ENCODE measurements around the gene CEP57. TPM values are rescaled to one million over a fixed set of nuclear protein-coding genes. Genes with fewer than 3 reads are reported as not detected.
"Not testable (repeated sequence)": the region's sequence is repeated elsewhere in the genome, so short reads cannot be mapped to it uniquely, and the experiment has no call there.

CEP57 gene
- total RNA-seq, 1 donor from 2014 or later = 77.7 TPM

DNA sequence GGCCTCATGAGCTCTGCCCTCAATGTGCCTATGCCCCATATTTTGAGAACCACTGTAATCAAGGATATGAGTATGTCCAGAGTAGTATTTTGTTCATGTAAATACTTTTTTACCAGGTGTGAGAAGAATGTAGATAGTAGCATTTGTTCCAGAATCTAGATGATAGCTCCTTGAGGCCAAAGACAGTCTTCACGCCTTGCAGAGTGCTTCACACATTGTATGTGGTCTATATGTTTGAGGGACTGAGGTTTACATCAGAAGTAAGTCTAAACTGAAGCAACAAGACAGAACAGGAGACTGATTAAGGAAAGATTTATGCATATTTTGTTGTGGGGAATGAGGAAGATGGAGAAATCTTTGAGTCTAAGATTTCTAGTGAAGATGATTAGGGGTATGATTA lies 12.5 kb downstream of the CEP57 start:
- Mint-ChIP-seq H3K27ac (no peak overlapping the region), H3K9me3 (no peaks in the 10 kb centered on the region), H3K36me3 (ENCODE audit: low read depth) (peaks cover 39% of the 10 kb centered on the region), H3K4me1 (ENCODE audit: low read depth) (no peaks in the 10 kb centered on the region), H3K27me3 (ENCODE audit: insufficient read depth) (no peaks in the 10 kb centered on the region), H3K4me3 (no peak overlapping the region)
- DNase-seq (ENCODE audit: low spot score) = no peak
- intact Hi-C loops (cut with micrococcal nuclease) = no loop called here

DNA sequence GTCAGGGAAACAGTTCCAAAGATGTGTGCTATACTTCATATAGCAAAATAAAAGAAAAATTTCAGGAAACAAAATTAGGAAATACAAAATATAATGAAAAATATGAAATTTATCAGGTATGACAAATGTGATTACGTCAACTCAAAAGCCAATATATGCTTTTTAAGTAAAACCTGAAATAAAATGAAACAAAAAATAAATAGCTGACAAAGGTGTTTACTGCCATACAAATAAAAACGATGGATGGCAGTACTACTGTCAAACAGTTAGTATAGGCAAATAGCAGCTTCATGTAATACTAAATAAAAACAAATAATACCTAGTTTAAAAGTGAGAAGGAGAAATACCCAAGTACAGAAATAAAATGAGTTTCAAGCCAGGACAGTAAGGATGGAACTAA lies 13.7 kb downstream of the CEP57 start:
- intact Hi-C loops (cut with micrococcal nuclease) = no loop called here
- peaks cover 47% of the 10 kb centered on the region for H3K36me3 Mint-ChIP-seq (ENCODE audit: low read depth)
- H3K9me3 Mint-ChIP-seq = peaks cover 3% of the 10 kb centered on the region
- no peak for DNase-seq (ENCODE audit: low spot score)
- H3K27ac Mint-ChIP-seq = no peak overlapping the region
- H3K4me1 Mint-ChIP-seq (ENCODE audit: low read depth) = no peaks in the 10 kb centered on the region
- H3K27me3 Mint-ChIP-seq (ENCODE audit: insufficient read depth) = no peaks in the 10 kb centered on the region
- H3K4me3 Mint-ChIP-seq = no peak overlapping the region

- Mint-ChIP-seq H3K27me3 (ENCODE audit: insufficient read depth) (no peaks in the 10 kb centered on the region), H3K27ac (no peak overlapping the region), H3K9me3 (peaks cover 15% of the 10 kb centered on the region), H3K4me3 (no peak overlapping the region), H3K4me1 (ENCODE audit: low read depth) (no peaks in the 10 kb centered on the region), H3K36me3 (ENCODE audit: low read depth) (peaks cover 47% of the 10 kb centered on the region)
- DNase-seq (ENCODE audit: low spot score) = no peak
- intact Hi-C loops (cut with micrococcal nuclease) = no loop called here
Measured at GRCh38 chr11:95805869-95806268, 15.6 kb downstream of the CEP57 start.

DNA sequence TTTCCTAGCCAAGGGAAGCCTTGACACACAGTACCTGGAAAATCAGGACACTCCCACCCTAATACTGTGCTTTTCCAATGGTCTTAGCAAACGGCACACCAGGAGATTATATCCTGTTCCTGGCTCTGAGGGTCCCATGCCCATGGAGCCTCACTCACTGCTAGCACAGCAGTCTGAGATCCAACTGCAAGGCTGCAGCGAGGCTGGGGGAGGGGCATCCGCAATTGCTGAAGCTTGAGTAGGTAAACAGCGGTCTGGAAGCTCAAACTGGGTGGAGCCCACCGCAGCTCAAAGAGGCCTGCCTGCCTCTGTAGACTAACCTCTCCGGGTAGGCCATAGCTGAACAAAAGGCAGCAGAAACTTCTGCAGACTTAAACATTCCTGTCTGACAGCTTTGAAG lies 16.2 kb downstream of the CEP57 start:
- H3K27me3 Mint-ChIP-seq (ENCODE audit: insufficient read depth); H3K27ac Mint-ChIP-seq; H3K4me1 Mint-ChIP-seq (ENCODE audit: low read depth); intact Hi-C loops (cut with micrococcal nuclease); H3K4me3 Mint-ChIP-seq; DNase-seq (ENCODE audit: low spot score): not testable (repeated sequence)
- peaks cover 46% of the 10 kb centered on the region for H3K36me3 Mint-ChIP-seq (ENCODE audit: low read depth)
- peaks cover 15% of the 10 kb centered on the region for H3K9me3 Mint-ChIP-seq

DNA sequence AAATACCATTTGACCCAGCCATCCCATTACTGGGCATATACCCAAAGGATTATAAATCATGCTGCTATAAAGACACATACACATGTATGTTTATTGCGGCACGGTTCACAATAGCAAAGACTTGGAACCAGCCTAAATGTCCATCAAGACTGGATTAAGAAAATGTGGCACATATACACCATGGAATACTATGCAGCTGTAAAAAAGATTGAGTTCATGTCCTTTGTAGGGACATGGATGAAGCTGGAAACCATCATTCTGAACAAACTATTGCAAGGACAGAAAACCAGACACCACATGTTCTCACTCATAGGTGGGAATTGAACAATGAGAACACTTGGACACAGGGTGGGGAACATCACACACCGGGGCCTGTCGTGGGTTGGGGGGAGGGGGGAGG lies 20.8 kb downstream of the CEP57 start:
- H3K27me3 Mint-ChIP-seq (ENCODE audit: insufficient read depth); H3K27ac Mint-ChIP-seq; DNase-seq (ENCODE audit: low spot score); H3K4me1 Mint-ChIP-seq (ENCODE audit: low read depth); H3K4me3 Mint-ChIP-seq; intact Hi-C loops (cut with micrococcal nuclease): not testable (repeated sequence)
- Mint-ChIP-seq H3K36me3 (ENCODE audit: low read depth) (peaks cover 46% of the 10 kb centered on the region), H3K9me3 (peaks cover 15% of the 10 kb centered on the region)

DNA sequence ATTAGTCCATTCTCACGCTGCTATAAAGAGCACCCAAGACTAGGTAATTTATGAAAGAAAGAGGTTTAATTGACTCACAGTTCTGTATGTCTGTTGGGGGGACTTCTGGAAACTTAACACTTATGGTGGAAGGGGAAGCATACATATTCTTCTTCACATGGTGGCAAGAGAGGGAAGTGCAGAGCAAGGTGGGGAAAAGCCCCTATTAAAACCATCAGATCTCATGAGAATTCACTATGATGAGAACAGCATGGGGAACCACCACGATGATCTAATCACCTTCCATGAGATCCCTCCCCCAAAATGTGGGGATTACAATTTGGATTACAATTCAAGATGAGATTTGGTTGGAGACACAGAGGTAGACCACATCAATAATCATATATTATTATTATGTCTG lies 25.7 kb downstream of the CEP57 start:
- Mint-ChIP-seq H3K36me3 (ENCODE audit: low read depth) (peaks cover 31% of the 10 kb centered on the region), H3K4me1 (ENCODE audit: low read depth) (no peaks in the 10 kb centered on the region), H3K4me3 (no peak overlapping the region), H3K27ac (no peak overlapping the region), H3K9me3 (no peaks in the 10 kb centered on the region), H3K27me3 (ENCODE audit: insufficient read depth) (no peaks in the 10 kb centered on the region)
- intact Hi-C loops (cut with micrococcal nuclease) = no loop called here
- DNase-seq (ENCODE audit: low spot score) = no peak

GRCh38 chr11:95821640-95822039 lies 31.3 kb downstream of the CEP57 start:
- Mint-ChIP-seq H3K9me3 (no peaks in the 10 kb centered on the region), H3K27me3 (ENCODE audit: insufficient read depth) (no peaks in the 10 kb centered on the region), H3K4me3 (no peak overlapping the region), H3K27ac (no peak overlapping the region), H3K36me3 (ENCODE audit: low read depth) (peaks cover 42% of the 10 kb centered on the region), H3K4me1 (ENCODE audit: low read depth) (no peaks in the 10 kb centered on the region)
- no peak for DNase-seq (ENCODE audit: low spot score)
- intact Hi-C loops (cut with micrococcal nuclease) = no loop called here

DNA sequence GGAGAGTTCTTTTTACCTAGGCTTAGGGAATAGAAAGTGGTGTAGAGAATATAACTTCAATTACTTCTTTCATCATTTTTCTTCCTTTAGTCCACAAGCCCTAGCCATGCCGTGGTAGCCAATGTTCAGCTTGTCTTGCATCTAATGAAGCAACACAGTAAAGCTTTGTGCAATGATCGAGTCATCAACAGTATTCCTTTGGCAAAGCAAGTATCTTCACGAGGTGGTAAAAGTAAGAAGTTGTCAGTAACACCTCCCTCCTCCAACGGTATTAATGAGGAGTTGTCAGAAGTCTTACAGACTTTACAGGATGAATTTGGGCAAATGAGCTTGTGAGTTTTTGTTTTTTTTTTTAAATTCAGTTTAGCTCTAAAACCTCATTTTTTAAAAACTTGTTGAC lies 37.4 kb downstream of the CEP57 start:
- intact Hi-C loops (cut with micrococcal nuclease) = no loop called here
- H3K36me3 Mint-ChIP-seq (ENCODE audit: low read depth) = peaks cover 38% of the 10 kb centered on the region
- DNase-seq (ENCODE audit: low spot score) = no peak
- no peaks in the 10 kb centered on the region for H3K27me3 Mint-ChIP-seq (ENCODE audit: insufficient read depth)
- no peaks in the 10 kb centered on the region for H3K4me1 Mint-ChIP-seq (ENCODE audit: low read depth)
- H3K4me3 Mint-ChIP-seq = no peak overlapping the region
- H3K27ac Mint-ChIP-seq = no peak overlapping the region
- H3K9me3 Mint-ChIP-seq = no peaks in the 10 kb centered on the region

DNA sequence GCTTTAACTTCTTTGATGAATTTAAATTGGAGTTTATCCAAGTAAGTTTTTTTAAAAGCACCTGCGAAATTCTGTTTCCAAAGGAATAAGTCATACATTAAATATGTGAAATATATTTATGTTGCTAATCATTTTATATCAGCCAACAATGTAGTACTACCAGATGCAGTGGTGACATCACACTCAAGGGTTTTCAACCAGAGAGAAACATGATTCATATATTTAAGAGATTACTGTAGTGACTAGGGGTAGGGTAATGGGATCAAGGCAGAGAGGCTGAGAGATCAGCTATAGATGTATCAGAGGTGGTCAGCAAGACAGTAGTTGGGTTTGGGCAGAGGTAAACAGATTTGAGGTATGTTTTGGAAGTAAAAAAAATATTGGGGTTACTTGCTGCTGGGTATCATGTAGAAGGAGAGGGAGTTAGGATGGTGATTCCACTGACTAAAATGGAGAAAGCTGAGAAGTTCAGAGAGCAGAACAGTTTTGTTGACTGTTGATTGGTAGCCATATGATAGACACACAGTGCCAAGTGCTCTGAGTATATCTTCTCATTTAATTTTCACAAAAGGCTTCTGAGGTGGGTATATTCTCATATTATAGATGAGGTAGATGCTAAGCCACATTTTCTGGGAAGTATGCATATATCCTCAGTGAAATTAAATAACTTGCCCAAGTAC lies 39.4 kb downstream of the CEP57 start:
- intact Hi-C loops (cut with micrococcal nuclease) = loop anchor here (10.0 kb wide), 1 partner anchor 415 kb away; no protein-coding TSS in a partner anchor
- peaks cover 34% of the 10 kb centered on the region for H3K36me3 Mint-ChIP-seq (ENCODE audit: low read depth)
- DNase-seq (ENCODE audit: low spot score) = no peak

GRCh38 chr11:95831198-95831883 lies 41.0 kb downstream of the CEP57 start:
- no peaks in the 10 kb centered on the region for H3K4me1 Mint-ChIP-seq (ENCODE audit: low read depth)
- no peak overlapping the region for H3K4me3 Mint-ChIP-seq
- intact Hi-C loops (cut with micrococcal nuclease) = loop anchor here (10.0 kb wide), 1 partner anchor 413 kb away; no protein-coding TSS in a partner anchor
- DNase-seq (ENCODE audit: low spot score) = no peak
- no peaks in the 10 kb centered on the region for H3K9me3 Mint-ChIP-seq
- no peak overlapping the region for H3K27ac Mint-ChIP-seq
- H3K27me3 Mint-ChIP-seq (ENCODE audit: insufficient read depth) = no peaks in the 10 kb centered on the region
- peaks cover 34% of the 10 kb centered on the region for H3K36me3 Mint-ChIP-seq (ENCODE audit: low read depth)

More for the DNA sequence above, 39.4 kb downstream of the CEP57 start:
- Mint-ChIP-seq H3K27ac (peak overlapping the region; percentile 41), H3K4me3 (no peak overlapping the region), H3K4me1 (ENCODE audit: low read depth) (no peaks in the 10 kb centered on the region), H3K9me3 (no peaks in the 10 kb centered on the region), H3K27me3 (ENCODE audit: insufficient read depth) (no peaks in the 10 kb centered on the region)

GRCh38 chr11:95832763-95833162 lies 42.5 kb downstream of the CEP57 start:
- H3K9me3 Mint-ChIP-seq = no peaks in the 10 kb centered on the region
- intact Hi-C loops (cut with micrococcal nuclease) = loop anchor here (10.0 kb wide), 1 partner anchor 412 kb away; no protein-coding TSS in a partner anchor
- no peak overlapping the region for H3K27ac Mint-ChIP-seq
- DNase-seq (ENCODE audit: low spot score) = no peak
- H3K27me3 Mint-ChIP-seq (ENCODE audit: insufficient read depth) = no peaks in the 10 kb centered on the region
- peaks cover 40% of the 10 kb centered on the region for H3K36me3 Mint-ChIP-seq (ENCODE audit: low read depth)
- no peaks in the 10 kb centered on the region for H3K4me1 Mint-ChIP-seq (ENCODE audit: low read depth)
- H3K4me3 Mint-ChIP-seq = no peak overlapping the region

- no peak for DNase-seq (ENCODE audit: low spot score)
- H3K4me1 Mint-ChIP-seq (ENCODE audit: low read depth) = no peaks in the 10 kb centered on the region
- no peak overlapping the region for H3K4me3 Mint-ChIP-seq
- peaks cover 38% of the 10 kb centered on the region for H3K36me3 Mint-ChIP-seq (ENCODE audit: low read depth)
- no peaks in the 10 kb centered on the region for H3K9me3 Mint-ChIP-seq
- H3K27ac Mint-ChIP-seq = no peak overlapping the region
- no peaks in the 10 kb centered on the region for H3K27me3 Mint-ChIP-seq (ENCODE audit: insufficient read depth)
- intact Hi-C loops (cut with micrococcal nuclease) = loop anchor here (10.0 kb wide), 1 partner anchor 411 kb away; no protein-coding TSS in a partner anchor
Measured at GRCh38 chr11:95833378-95833777, 43.1 kb downstream of the CEP57 start.

GRCh38 chr11:95835351-95835750 lies 45.1 kb downstream of the CEP57 start:
- H3K9me3 Mint-ChIP-seq = no peaks in the 10 kb centered on the region
- H3K36me3 Mint-ChIP-seq (ENCODE audit: low read depth) = peaks cover 35% of the 10 kb centered on the region
- no peaks in the 10 kb centered on the region for H3K27me3 Mint-ChIP-seq (ENCODE audit: insufficient read depth)
- intact Hi-C loops (cut with micrococcal nuclease) = loop anchor here (5.0 to 10.0 kb wide), 3 partner anchors 132 to 409 kb away; no protein-coding TSS in a partner anchor
- no peak overlapping the region for H3K4me3 Mint-ChIP-seq
- no peak for DNase-seq (ENCODE audit: low spot score)
- H3K4me1 Mint-ChIP-seq (ENCODE audit: low read depth) = no peaks in the 10 kb centered on the region
- H3K27ac Mint-ChIP-seq = no peak overlapping the region
